ENCODE data around the gene MYB. TPM values are rescaled to one million over a fixed set of nuclear protein-coding genes. Genes with fewer than 3 reads are reported as not detected.

The MYB gene
- total RNA-seq, 2 experiments from 2014 or later = 20.1 to 42.9 TPM

- Histone ChIP-seq H3K4me2 (ENCODE audit: low read length) (no peak overlapping the region), H3K36me3 (ENCODE audit: insufficient read depth, low read length) (peaks cover 70% of the 10 kb centered on the region), H3K27ac (ENCODE audit: low read depth, low read length, poor library complexity, severe bottlenecking) (no peak overlapping the region), H2AFZ (ENCODE audit: low read length) (no peak overlapping the region), H3K4me3 (ENCODE audit: low read depth, low read length, poor library complexity, severe bottlenecking) (no peak overlapping the region), H4K20me1 (ENCODE audit: insufficient read depth, low read length) (no peaks in the 10 kb centered on the region), H3K4me1 (ENCODE audit: insufficient read depth, low read length, poor library complexity, severe bottlenecking) (no peaks in the 10 kb centered on the region), H3K9me2 (ENCODE audit: insufficient read depth, low read length) (no peaks in the 10 kb centered on the region), H3K9me3 (ENCODE audit: low read length) (no peaks in the 10 kb centered on the region), H3K79me2 (ENCODE audit: insufficient read depth, low read depth, low read length) (no peaks in the 10 kb centered on the region)
- ChIA-PET POLR2A (interaction anchor here (1.0 to 2.0 kb wide), 3 partner anchors 16 to 22 kb away, joined by 3 to 7 read pairs (median 4); no protein-coding TSS in a partner anchor), CTCF (ENCODE audit: unreplicated experiment) (interaction anchor here (1.0 kb wide), 1 partner anchor 20 kb away, joined by 3 read pairs; no protein-coding TSS in a partner anchor)
- no peak for DNase-seq (ENCODE audit: low spot score)
- no TSS peak for BruUV-seq (replicated peaks)
- TF ChIP-seq EZH2phosphoT487 (IDR thresholded peaks at IDR 0.05; ENCODE audit: borderline replicate concordance, low read depth, low read length) (no peak), CTCF (conservative IDR thresholded peaks at IDR 0.05; ENCODE audit: low read length) (no peak)
- intact Hi-C loops (cut with micrococcal nuclease; ENCODE audit: unreplicated experiment) = no loop called here
These were observed 34.1 kb downstream of the MYB start for GRCh38 chr6:135215160-135215559.

GRCh38 chr6:135215563-135215962 lies 34.5 kb downstream of the MYB start:
- TF ChIP-seq CTCF (conservative IDR thresholded peaks at IDR 0.05; ENCODE audit: low read length) = no peak
- TF ChIP-seq EZH2phosphoT487 (IDR thresholded peaks at IDR 0.05; ENCODE audit: borderline replicate concordance, low read depth, low read length) = no peak
- Histone ChIP-seq H3K9me3 (ENCODE audit: low read length) (no peaks in the 10 kb centered on the region), H2AFZ (ENCODE audit: low read length) (no peak overlapping the region), H3K4me3 (ENCODE audit: low read depth, low read length, poor library complexity, severe bottlenecking) (no peak overlapping the region), H3K27ac (ENCODE audit: low read depth, low read length, poor library complexity, severe bottlenecking) (no peak overlapping the region), H3K4me1 (ENCODE audit: insufficient read depth, low read length, poor library complexity, severe bottlenecking) (no peaks in the 10 kb centered on the region), H3K36me3 (ENCODE audit: insufficient read depth, low read length) (peaks cover 70% of the 10 kb centered on the region), H3K79me2 (ENCODE audit: insufficient read depth, low read depth, low read length) (no peaks in the 10 kb centered on the region), H3K9me2 (ENCODE audit: insufficient read depth, low read length) (no peaks in the 10 kb centered on the region), H3K4me2 (ENCODE audit: low read length) (no peak overlapping the region), H4K20me1 (ENCODE audit: insufficient read depth, low read length) (no peaks in the 10 kb centered on the region)
- ChIA-PET CTCF (ENCODE audit: unreplicated experiment) (interaction anchor here (1.0 kb wide), 1 partner anchor 19 kb away, joined by 3 read pairs; no protein-coding TSS in a partner anchor), POLR2A (interaction anchor here (0.6 to 2.0 kb wide), 2 partner anchors 11 to 19 kb away, joined by 3 to 7 read pairs; no protein-coding TSS in a partner anchor)
- intact Hi-C loops (cut with micrococcal nuclease; ENCODE audit: unreplicated experiment) = no loop called here
- no peak for DNase-seq (ENCODE audit: low spot score)
- BruUV-seq (replicated peaks) = no TSS peak

- BruUV-seq (replicated peaks) = no TSS peak
- CTCF ChIA-PET (ENCODE audit: unreplicated experiment) = no interaction called here
- no peak overlapping the region for H3K4me2 ChIP-seq (ENCODE audit: low read length)
These were observed 36.6 kb downstream of the MYB start for GRCh38 chr6:135217663-135218062.

More at GRCh38 chr6:135217663-135218062, 36.6 kb downstream of the MYB start:
- H3K9me3 ChIP-seq (ENCODE audit: low read length) = no peaks in the 10 kb centered on the region
- H2AFZ ChIP-seq (ENCODE audit: low read length) = no peak overlapping the region
- TF ChIP-seq CTCF (conservative IDR thresholded peaks at IDR 0.05; ENCODE audit: low read length) = no peak
- no peak for TF ChIP-seq EZH2phosphoT487 (IDR thresholded peaks at IDR 0.05; ENCODE audit: borderline replicate concordance, low read depth, low read length)
- no peak for DNase-seq (ENCODE audit: low spot score)
- POLR2A ChIA-PET = interaction anchor here (0.7 to 1.2 kb wide), 3 partner anchors 10 to 137 kb away, joined by 3 to 4 read pairs (median 4); no protein-coding TSS in a partner anchor
- no peaks in the 10 kb centered on the region for H3K4me1 ChIP-seq (ENCODE audit: insufficient read depth, low read length, poor library complexity, severe bottlenecking)
- H3K27ac ChIP-seq (ENCODE audit: low read depth, low read length, poor library complexity, severe bottlenecking) = no peak overlapping the region
- no peaks in the 10 kb centered on the region for H4K20me1 ChIP-seq (ENCODE audit: insufficient read depth, low read length)
- no peak overlapping the region for H3K4me3 ChIP-seq (ENCODE audit: low read depth, low read length, poor library complexity, severe bottlenecking)
- no peaks in the 10 kb centered on the region for H3K9me2 ChIP-seq (ENCODE audit: insufficient read depth, low read length)
- peaks cover 60% of the 10 kb centered on the region for H3K36me3 ChIP-seq (ENCODE audit: insufficient read depth, low read length)
- no peaks in the 10 kb centered on the region for H3K79me2 ChIP-seq (ENCODE audit: insufficient read depth, low read depth, low read length)
- intact Hi-C loops (cut with micrococcal nuclease; ENCODE audit: unreplicated experiment) = no loop called here

All from OCI-LY7 (cell line).